Fibroblast of lung (primary cell): ENCODE results near the gene CTR9.

Experiments
- EZH2 ChIP-seq: IDR thresholded peaks from 2 replicates; pipeline ENCODE4 v1.5.1; 2012; ENCODE audit warnings: low read length, control low read depth, mild to moderate bottlenecking; ENCODE audit errors: missing control alignments
- TF ChIP-seq, protein P1 (sequence below), 2 donors: IDR thresholded peaks in 1 of 2; conservative IDR thresholded peaks in 1 of 2; 1 replicate in 1 of 2; 2 replicates in 1 of 2; pipeline ENCODE4 v1.5.1; 2011 to 2012; ENCODE audit warnings: low read length in 2 of 2, control low read depth in 1 of 2, inconsistent platforms in 1 of 2, low read depth in 1 of 2, mild to moderate bottlenecking in 1 of 2

DNA sequence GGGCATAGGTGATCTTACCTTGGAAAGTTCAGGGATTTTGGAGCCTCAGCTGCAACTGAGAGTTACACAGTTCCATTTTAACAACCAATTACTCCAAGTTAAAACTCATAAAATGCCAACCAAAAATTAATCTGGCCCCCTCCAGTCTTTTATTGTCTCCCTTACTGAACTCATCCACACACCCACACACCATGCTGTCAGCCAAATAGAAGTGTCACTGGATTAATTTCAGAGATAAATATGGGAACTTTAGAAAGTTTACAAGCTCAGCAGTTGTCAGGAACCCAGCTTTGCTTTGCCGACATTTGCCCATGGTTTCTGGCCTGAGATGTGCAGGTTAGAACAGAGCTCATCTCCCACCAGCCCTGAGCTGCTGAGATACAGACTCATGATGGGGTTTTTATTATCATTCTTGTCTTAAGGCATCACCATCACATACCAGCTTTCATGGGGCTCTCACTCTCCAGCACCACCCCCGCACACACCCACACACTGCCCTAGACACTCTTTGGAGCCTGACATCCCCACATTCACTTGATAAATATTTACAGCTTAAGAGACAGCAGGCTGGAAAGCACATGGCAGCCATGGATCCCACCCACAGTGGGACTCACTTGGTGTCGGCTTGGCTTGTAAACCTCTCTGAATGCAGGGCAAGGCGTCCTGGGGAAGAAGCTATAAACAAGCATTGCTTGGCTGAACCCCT is 23.7 kb upstream of the CTR9 start:
- TF ChIP-seq EZH2: no peak
- TF ChIP-seq, protein P1, sequence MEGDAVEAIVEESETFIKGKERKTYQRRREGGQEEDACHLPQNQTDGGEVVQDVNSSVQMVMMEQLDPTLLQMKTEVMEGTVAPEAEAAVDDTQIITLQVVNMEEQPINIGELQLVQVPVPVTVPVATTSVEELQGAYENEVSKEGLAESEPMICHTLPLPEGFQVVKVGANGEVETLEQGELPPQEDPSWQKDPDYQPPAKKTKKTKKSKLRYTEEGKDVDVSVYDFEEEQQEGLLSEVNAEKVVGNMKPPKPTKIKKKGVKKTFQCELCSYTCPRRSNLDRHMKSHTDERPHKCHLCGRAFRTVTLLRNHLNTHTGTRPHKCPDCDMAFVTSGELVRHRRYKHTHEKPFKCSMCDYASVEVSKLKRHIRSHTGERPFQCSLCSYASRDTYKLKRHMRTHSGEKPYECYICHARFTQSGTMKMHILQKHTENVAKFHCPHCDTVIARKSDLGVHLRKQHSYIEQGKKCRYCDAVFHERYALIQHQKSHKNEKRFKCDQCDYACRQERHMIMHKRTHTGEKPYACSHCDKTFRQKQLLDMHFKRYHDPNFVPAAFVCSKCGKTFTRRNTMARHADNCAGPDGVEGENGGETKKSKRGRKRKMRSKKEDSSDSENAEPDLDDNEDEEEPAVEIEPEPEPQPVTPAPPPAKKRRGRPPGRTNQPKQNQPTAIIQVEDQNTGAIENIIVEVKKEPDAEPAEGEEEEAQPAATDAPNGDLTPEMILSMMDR (conservative IDR thresholded peaks at IDR 0.05 in 1 of 2, IDR thresholded peaks at IDR 0.05 in 1 of 2; ENCODE audit: low read depth in 1 of 2, low read length in 2 of 2): no peak
